ENCODE data around the gene EPB41.

The EPB41 gene

GRCh38 chr1:28891256-28891655 is 23.1 kb upstream of the EPB41 start:
- no peak for DNase-seq

- peak in 1 of 2 experiments; percentile 20 for DNase-seq
Measured at GRCh38 chr1:28893403-28894102, 20.8 kb upstream of the EPB41 start.

GRCh38 chr1:28894785-28895184 is 19.6 kb upstream of the EPB41 start:
- no peak for DNase-seq

- DNase-seq: no peak
Measured at GRCh38 chr1:28895896-28896608, 18.3 kb upstream of the EPB41 start.

GRCh38 chr1:28896609-28896986 is 17.8 kb upstream of the EPB41 start:
- DNase-seq: no peak

GRCh38 chr1:28897789-28898188 is 16.6 kb upstream of the EPB41 start:
- DNase-seq: no peak

- DNase-seq: peak; percentile 10 to 25
Measured at GRCh38 chr1:28898405-28898881, 15.9 kb upstream of the EPB41 start.

- DNase-seq: no peak
Measured at GRCh38 chr1:28899267-28899666, 15.1 kb upstream of the EPB41 start.

- DNase-seq: no peak
Measured at GRCh38 chr1:28900562-28900961, 13.8 kb upstream of the EPB41 start.

GRCh38 chr1:28902738-28903137 is 11.6 kb upstream of the EPB41 start:
- no peak for DNase-seq

GRCh38 chr1:28905921-28906666 is 8.3 kb upstream of the EPB41 start:
- DNase-seq: no peak

GRCh38 chr1:28909198-28909597 is 5.2 kb upstream of the EPB41 start:
- DNase-seq: no peak

GRCh38 chr1:28910379-28911115 is 3.8 kb upstream of the EPB41 start:
- DNase-seq: no peak

- DNase-seq: no peak
Measured at GRCh38 chr1:28913786-28914227, 562 bp upstream of the EPB41 start.

GRCh38 chr1:28915031-28915895 is 894 bp downstream of the EPB41 start:
- DNase-seq: peak; percentile 42 to 51

GRCh38 chr1:28917757-28918118 is 3.4 kb downstream of the EPB41 start:
- no peak for DNase-seq

- no peak for DNase-seq
Measured at GRCh38 chr1:28921286-28921869, 7.0 kb downstream of the EPB41 start.

- no peak for DNase-seq
Measured at GRCh38 chr1:28925350-28925891, 11.1 kb downstream of the EPB41 start.

GRCh38 chr1:28926629-28927265 is 12.4 kb downstream of the EPB41 start:
- peak; percentile 69 to 76 for DNase-seq

GRCh38 chr1:28927266-28927647 is 12.9 kb downstream of the EPB41 start:
- DNase-seq: peak; percentile 12 to 54

Data from Kasumi-1 (cell line).